Astrocyte of the spinal cord (primary cell): ENCODE measurements around the gene TMEM240.
A peak's percentile ranks its signal among the peaks of the same experiment; 100 is the strongest.

Experiments
- DNase-seq: peaks from one replicate; pipeline ENCODE4 v3.0.0; 2011; ENCODE audit warnings: low read depth, low spot score
- H3K4me3 ChIP-seq: 2 replicates; pipeline ENCODE4 v1.5.1; 2011; ENCODE audit warnings: low read depth, mild to moderate bottlenecking, low read length, moderate library complexity
- CTCF ChIP-seq: IDR thresholded peaks from 2 replicates; pipeline ENCODE4 v1.5.1; 2012; ENCODE audit warnings: low read depth, mild to moderate bottlenecking, low read length, inconsistent platforms
- in situ Hi-C: cut with HindIII; loops from 2 replicates; pipeline ENCODE4 v1.10.0; 2017; ENCODE audit warnings: low sequenced_read_pairs

Gene TMEM240

DNA sequence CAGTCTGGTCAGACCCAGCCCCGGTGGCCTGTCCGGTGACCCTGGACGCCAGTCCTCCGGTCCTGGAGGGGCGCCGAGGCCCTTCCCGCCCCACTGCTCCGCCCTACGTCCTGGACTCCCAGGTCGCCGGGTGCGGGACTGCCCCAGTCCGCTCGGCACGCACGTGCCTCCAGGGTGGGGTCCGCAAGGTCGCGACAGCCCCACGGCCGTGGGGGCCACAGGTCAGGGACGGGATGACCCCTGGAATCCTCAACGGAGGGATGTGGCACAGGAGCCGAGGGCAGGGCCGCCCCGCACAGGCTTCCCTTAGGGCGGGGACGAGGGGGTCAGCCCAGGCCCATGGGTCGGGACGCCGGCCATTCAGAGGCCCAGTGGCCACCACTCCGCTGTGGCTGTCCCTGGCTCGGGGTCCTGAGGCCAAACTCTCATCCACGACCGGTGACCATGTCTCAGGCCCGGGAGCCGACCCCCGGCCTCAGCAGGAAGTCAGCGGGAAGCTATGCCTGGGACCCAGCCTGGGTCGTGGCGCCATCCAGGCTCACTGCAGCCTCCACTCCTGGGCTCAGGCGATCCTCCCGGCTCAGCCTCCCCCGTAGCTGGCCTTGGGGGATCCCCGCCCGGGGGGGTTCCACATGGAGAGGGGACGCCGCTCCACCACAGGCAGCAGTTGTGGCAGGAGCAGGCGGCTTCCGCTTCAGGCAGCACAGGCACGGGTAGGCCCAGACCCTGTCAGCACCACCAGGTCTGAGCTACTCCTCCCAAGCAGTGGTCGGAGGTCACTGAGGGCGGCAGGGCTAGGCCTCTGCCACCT is 599 bp upstream of the TMEM240 start:
- in situ Hi-C loops, result no loop called here
- no peak for TF ChIP-seq CTCF
- DNase-seq, result no peak
- H3K4me3 ChIP-seq, result peak overlapping the region; percentile 34

DNA sequence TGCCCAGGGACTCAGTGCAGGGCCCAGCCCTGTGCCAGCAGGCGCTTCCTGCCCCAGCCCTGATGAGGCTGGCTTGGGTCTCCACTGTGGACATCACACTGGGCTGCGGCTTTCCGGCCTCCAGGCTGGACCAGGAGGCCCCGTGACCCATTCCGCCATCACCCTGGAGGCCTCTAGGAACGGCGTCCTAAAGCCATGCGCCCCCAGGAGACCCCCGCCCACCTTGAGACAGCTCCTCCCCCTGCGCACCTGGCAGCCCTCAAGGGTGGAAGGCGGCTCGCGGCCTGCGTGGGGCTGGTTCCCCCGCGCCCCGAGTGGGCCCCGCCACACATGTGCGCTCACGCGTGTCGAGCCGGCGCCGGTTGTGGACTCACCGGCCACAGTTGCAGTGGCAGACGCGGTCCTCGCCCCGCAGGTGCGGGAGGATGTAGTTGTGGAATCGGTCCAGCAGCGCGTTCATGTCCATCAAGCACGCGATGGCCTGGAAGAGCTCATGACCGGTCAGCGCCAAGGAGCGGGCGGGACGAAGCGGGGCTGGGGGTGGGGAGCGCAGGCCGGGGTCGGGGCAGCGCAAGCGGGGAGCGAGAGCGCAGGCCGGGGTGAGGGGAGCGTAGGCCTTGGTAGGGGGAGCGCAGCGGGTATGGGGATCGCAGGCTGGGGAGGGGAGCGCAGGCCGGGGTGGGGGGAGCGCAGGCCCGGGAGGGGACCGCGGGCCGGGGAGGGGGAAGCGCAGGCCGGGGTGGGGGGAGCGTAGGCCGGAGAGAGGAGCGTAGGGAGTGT is 924 bp downstream of the TMEM240 start:
- in situ Hi-C loops, result no loop called here
- no peak for TF ChIP-seq CTCF
- peak overlapping the region; percentile 51 for H3K4me3 ChIP-seq
- DNase-seq, result peak; percentile 19

- H3K4me3 ChIP-seq, result peak overlapping the region; percentile 51
- in situ Hi-C loops, result no loop called here
Measured at GRCh38 chr1:1538989-1539309, 1.5 kb downstream of the TMEM240 start.

GRCh38 chr1:1538334-1538733 is 2.1 kb downstream of the TMEM240 start:
- no peak for TF ChIP-seq CTCF
- DNase-seq, result no peak
- in situ Hi-C loops, result no loop called here
- no peak overlapping the region for H3K4me3 ChIP-seq

More at GRCh38 chr1:1538989-1539309, 1.5 kb downstream of the TMEM240 start:
- DNase-seq, result no peak
- TF ChIP-seq CTCF, result no peak

DNA sequence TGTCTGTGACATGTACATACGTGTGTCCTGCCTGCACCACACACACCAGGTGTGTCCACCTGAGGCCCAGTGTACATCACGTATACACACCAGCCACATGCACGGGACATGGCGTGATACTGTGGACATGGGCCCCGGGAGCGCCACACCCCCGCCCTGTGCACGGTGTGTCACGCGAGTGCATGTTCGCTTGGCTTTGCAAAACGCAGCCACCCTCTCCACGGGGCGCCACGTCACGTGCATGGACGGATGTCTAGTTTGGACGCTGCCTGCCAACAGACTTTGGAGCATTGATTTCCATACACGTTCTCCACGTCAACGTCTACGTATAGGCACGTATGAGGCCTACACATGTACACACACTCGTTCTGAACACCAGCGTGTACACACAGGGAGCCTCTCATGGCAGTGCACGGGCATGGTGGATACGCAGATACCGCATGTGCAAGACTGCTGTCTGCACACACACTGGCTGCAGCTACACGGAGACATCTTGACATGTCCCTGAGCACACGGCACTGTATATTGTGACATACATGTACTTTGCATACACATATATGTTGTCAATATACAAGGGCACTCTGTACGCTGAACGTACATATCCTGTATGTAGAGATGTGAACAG is 2.7 kb downstream of the TMEM240 start:
- in situ Hi-C loops, result no loop called here
- no peak for TF ChIP-seq CTCF
- H3K4me3 ChIP-seq, result no peak overlapping the region
- DNase-seq, result no peak

- DNase-seq, result no peak
- no peak for TF ChIP-seq CTCF
- in situ Hi-C loops, result no loop called here
- no peak overlapping the region for H3K4me3 ChIP-seq
Measured at GRCh38 chr1:1536938-1537546, 3.4 kb downstream of the TMEM240 start.
